Caco-2 (cell line): ENCODE results near the gene RB1. TPM values are rescaled to one million over a fixed set of nuclear protein-coding genes. Genes with fewer than 3 reads are reported as not detected.

Experiments used
- BruUV-seq: library from RNA; stranded (reverse); fragments of 400-500 nt; replicated peaks from 2 replicates; lab custom pipeline; 2021; lab: Mats Ljungman, UMichigan
- CTCF ChIA-PET: fragments of 300-600 bp; sonication (Branson Sonifier 250); formaldehyde crosslinking; loops from one replicate; lab custom pipeline; 2022; ENCODE audit warnings: antibody characterized with exemption; lab: Charles Lee
- POLR2A ChIA-PET: fragments of 300-600 bp; sonication (Branson Sonifier 250); formaldehyde crosslinking; loops from one replicate; lab custom pipeline; 2022; ENCODE audit warnings: antibody characterized with exemption; lab: Charles Lee
- DNase-seq, 2 experiments: peaks; one replicate each; pipeline versions ENCODE4 v3.0.0 to v3.0.0-alpha.2; 2020 to 2022
- H3K27me3 ChIP-seq: replicated peaks from 2 replicates; pipeline ENCODE4 v1.6.0; 2011; ENCODE audit warnings: low read length; ENCODE audit not compliant: control insufficient read depth, insufficient read depth
- H3K36me3 ChIP-seq: 2 replicates; pipeline ENCODE4 v1.5.1; 2011; ENCODE audit warnings: low read length; ENCODE audit not compliant: control insufficient read depth, insufficient read depth
- H3K4me1 ChIP-seq: fragments of 250-450 bp; sonication (Bioruptor Pico); 2 replicates; pipeline ENCODE4 v1.5.1; 2020; ENCODE audit warnings: mild to moderate bottlenecking
- H3K4me3 ChIP-seq: 2 replicates; pipeline ENCODE4 v1.5.1; 2011; ENCODE audit warnings: low read depth, mild to moderate bottlenecking, control low read depth, low read length
- H3K9me3 ChIP-seq: fragments of 250-450 bp; sonication (Bioruptor Pico); 2 replicates; pipeline ENCODE4 v1.5.1; 2020; ENCODE audit warnings: mild to moderate bottlenecking, moderate library complexity
- H3K27ac Mint-ChIP-seq: one replicate; pipeline ENCODE4 v1.8.0; 2022; ENCODE audit warnings: mixed read lengths; ENCODE audit not compliant: unreplicated experiment
- H3K27me3 Mint-ChIP-seq: one replicate; pipeline ENCODE4 v1.8.0; 2022; ENCODE audit warnings: mixed read lengths; ENCODE audit not compliant: insufficient read depth, unreplicated experiment
- H3K36me3 Mint-ChIP-seq: one replicate; pipeline ENCODE4 v1.8.0; 2022; ENCODE audit warnings: mild to moderate bottlenecking, mixed read lengths; ENCODE audit not compliant: insufficient read depth, unreplicated experiment
- H3K4me1 Mint-ChIP-seq: one replicate; pipeline ENCODE4 v1.8.0; 2022; ENCODE audit warnings: low read depth, mixed read lengths; ENCODE audit not compliant: unreplicated experiment
- H3K4me3 Mint-ChIP-seq: one replicate; pipeline ENCODE4 v1.8.0; 2022; ENCODE audit warnings: mild to moderate bottlenecking, moderate library complexity, mixed read lengths; ENCODE audit not compliant: unreplicated experiment
- H3K9me3 Mint-ChIP-seq: one replicate; pipeline ENCODE4 v1.8.0; 2022; ENCODE audit warnings: mixed read lengths; ENCODE audit not compliant: unreplicated experiment
- CTCF ChIP-seq, 2 experiments: fragments of 200-600 bp in 1 of 2; IDR thresholded peaks; 1 replicate in 1 of 2; 2 replicates in 1 of 2; pipeline versions ENCODE4 v1.5.1 to v1.8.0; 2011 to 2022; ENCODE audit warnings: antibody characterized with exemption in 1 of 2, control low read depth in 1 of 2, inconsistent platforms in 1 of 2, low read depth in 1 of 2, low read length in 1 of 2, mild to moderate bottlenecking in 1 of 2, moderate library complexity in 1 of 2; ENCODE audit not compliant: insufficient read depth in 1 of 2, severe bottlenecking in 1 of 2, unreplicated experiment in 1 of 2
- intact Hi-C: fragments of 100-400 bp; cut with micrococcal nuclease; formaldehyde crosslinking; loops from one replicate; pipeline ENCODE4 v1.10.0; 2022; ENCODE audit not compliant: unreplicated experiment
- total RNA-seq: library from RNA; stranded (reverse); gene quantifications from 2 replicates; pipeline ENCODE4 v1.2.3, GENCODE V29; 2022

Gene RB1
- total RNA-seq, 1 experiment from 2014 or later, result 24.1 TPM

- peaks cover 10% of the 10 kb centered on the region; the same call in 1 of the 2 replicates for H3K4me1 ChIP-seq
- H3K27me3 ChIP-seq, result no peaks in the 10 kb centered on the region
- H3K36me3 Mint-ChIP-seq, result peaks cover 4% of the 10 kb centered on the region
- intact Hi-C loops, result no loop called here
- H3K27ac Mint-ChIP-seq, result no peak overlapping the region
- ChIA-PET POLR2A (no interaction called here), CTCF (no interaction called here)
- no peaks in the 10 kb centered on the region for H3K27me3 Mint-ChIP-seq
- no TSS peak for BruUV-seq
- TF ChIP-seq CTCF (IDR thresholded peaks at IDR 0.05; ENCODE audit: insufficient read depth in 1 of 2, low read depth in 1 of 2, low read length in 1 of 2, severe bottlenecking in 1 of 2, unreplicated experiment in 1 of 2), result no peak
- no peak overlapping the region for H3K4me3 Mint-ChIP-seq
- DNase-seq, result no peak
- H3K4me1 Mint-ChIP-seq, result no peaks in the 10 kb centered on the region
- peaks cover 1% of the 10 kb centered on the region; the same call in 1 of the 2 replicates for H3K36me3 ChIP-seq
- no peak overlapping the region for H3K4me3 ChIP-seq
- no peaks in the 10 kb centered on the region for H3K9me3 ChIP-seq
- peaks cover 11% of the 10 kb centered on the region for H3K9me3 Mint-ChIP-seq
These were observed 95.0 kb downstream of the RB1 start for GRCh38 chr13:48398450-48399095.

GRCh38 chr13:48400090-48400694 is 96.6 kb downstream of the RB1 start:
- ChIA-PET CTCF (interaction anchor here (1.0 kb wide), 1 partner anchor 180 kb away, joined by 7 read pairs; no protein-coding TSS in a partner anchor), POLR2A (no interaction called here)
- Mint-ChIP-seq H3K36me3 (no peaks in the 10 kb centered on the region), H3K27ac (no peak overlapping the region), H3K4me3 (no peak overlapping the region), H3K9me3 (peaks cover 9% of the 10 kb centered on the region), H3K27me3 (no peaks in the 10 kb centered on the region), H3K4me1 (no peaks in the 10 kb centered on the region)
- H3K4me1 ChIP-seq, result peaks cover 10% of the 10 kb centered on the region; the same call in 1 of the 2 replicates
- intact Hi-C loops, result no loop called here
- no peaks in the 10 kb centered on the region for H3K36me3 ChIP-seq
- no peak for TF ChIP-seq CTCF (IDR thresholded peaks at IDR 0.05; ENCODE audit: insufficient read depth in 1 of 2, low read depth in 1 of 2, low read length in 1 of 2, severe bottlenecking in 1 of 2, unreplicated experiment in 1 of 2)
- H3K4me3 ChIP-seq, result no peak overlapping the region
- BruUV-seq, result no TSS peak
- no peaks in the 10 kb centered on the region for H3K27me3 ChIP-seq
- no peak for DNase-seq
- H3K9me3 ChIP-seq, result no peaks in the 10 kb centered on the region

DNA sequence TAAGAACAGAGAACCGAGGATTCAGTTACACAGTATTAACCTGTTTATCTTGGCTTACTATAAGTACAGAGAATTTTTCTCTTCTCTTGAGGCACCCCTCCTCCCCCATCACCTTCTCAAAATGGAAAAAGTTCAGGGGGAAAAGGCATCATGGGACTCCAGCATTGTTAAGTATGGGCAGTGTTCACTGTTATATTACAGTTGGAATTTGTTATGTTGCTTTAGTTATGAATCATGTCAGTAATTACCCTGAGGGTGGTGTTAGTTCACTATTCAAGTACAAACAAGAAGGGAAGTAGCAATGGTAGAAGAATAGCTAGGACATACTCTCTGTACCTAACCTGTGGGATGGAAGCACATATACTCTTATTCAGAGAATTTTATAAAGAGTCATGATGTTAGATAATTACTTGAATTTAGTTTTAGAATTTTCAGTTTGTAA is 97.3 kb downstream of the RB1 start:
- TF ChIP-seq CTCF (IDR thresholded peaks at IDR 0.05; ENCODE audit: insufficient read depth in 1 of 2, low read depth in 1 of 2, low read length in 1 of 2, severe bottlenecking in 1 of 2, unreplicated experiment in 1 of 2), result no peak
- ChIA-PET POLR2A (no interaction called here), CTCF (interaction anchor here (1.0 kb wide), 1 partner anchor 179 kb away, joined by 7 read pairs; no protein-coding TSS in a partner anchor)
- intact Hi-C loops, result no loop called here
- no peaks in the 10 kb centered on the region for H3K27me3 ChIP-seq
- BruUV-seq, result no TSS peak
- no peaks in the 10 kb centered on the region for H3K36me3 ChIP-seq
- peaks cover 10% of the 10 kb centered on the region; the same call in 1 of the 2 replicates for H3K4me1 ChIP-seq
- peaks cover 2% of the 10 kb centered on the region for H3K9me3 Mint-ChIP-seq
- H3K4me3 Mint-ChIP-seq, result no peak overlapping the region
- no peak overlapping the region for H3K4me3 ChIP-seq
- no peaks in the 10 kb centered on the region for H3K27me3 Mint-ChIP-seq
- DNase-seq, result peak in 1 of 2 experiments; percentile 1
- no peaks in the 10 kb centered on the region for H3K9me3 ChIP-seq
- no peaks in the 10 kb centered on the region for H3K4me1 Mint-ChIP-seq
- no peaks in the 10 kb centered on the region for H3K36me3 Mint-ChIP-seq
- no peak overlapping the region for H3K27ac Mint-ChIP-seq
